ENCODE measurements around the gene E2F4. TPM values are rescaled to one million over a fixed set of nuclear protein-coding genes. Genes with fewer than 3 reads are reported as not detected.

E2F4 gene
- total and polyA plus RNA-seq, 9 of the 15 experiments (the other 6 are each of a cell fraction or from before 2014, with no cell fraction given) = 9.7 to 139 (median 106) TPM

GRCh38 chr16:67236563-67237395 is 44.8 kb downstream of the E2F4 start (continued):
- TF ChIP-seq ZNF395 (CRISPR knock-in tag; IDR thresholded peaks at IDR 0.05) = no peak
- no peak for TF ChIP-seq PRPF4 (IDR thresholded peaks at IDR 0.05; ENCODE audit: insufficient read depth, low read depth, low read length, poor library complexity, severe bottlenecking)

DNA sequence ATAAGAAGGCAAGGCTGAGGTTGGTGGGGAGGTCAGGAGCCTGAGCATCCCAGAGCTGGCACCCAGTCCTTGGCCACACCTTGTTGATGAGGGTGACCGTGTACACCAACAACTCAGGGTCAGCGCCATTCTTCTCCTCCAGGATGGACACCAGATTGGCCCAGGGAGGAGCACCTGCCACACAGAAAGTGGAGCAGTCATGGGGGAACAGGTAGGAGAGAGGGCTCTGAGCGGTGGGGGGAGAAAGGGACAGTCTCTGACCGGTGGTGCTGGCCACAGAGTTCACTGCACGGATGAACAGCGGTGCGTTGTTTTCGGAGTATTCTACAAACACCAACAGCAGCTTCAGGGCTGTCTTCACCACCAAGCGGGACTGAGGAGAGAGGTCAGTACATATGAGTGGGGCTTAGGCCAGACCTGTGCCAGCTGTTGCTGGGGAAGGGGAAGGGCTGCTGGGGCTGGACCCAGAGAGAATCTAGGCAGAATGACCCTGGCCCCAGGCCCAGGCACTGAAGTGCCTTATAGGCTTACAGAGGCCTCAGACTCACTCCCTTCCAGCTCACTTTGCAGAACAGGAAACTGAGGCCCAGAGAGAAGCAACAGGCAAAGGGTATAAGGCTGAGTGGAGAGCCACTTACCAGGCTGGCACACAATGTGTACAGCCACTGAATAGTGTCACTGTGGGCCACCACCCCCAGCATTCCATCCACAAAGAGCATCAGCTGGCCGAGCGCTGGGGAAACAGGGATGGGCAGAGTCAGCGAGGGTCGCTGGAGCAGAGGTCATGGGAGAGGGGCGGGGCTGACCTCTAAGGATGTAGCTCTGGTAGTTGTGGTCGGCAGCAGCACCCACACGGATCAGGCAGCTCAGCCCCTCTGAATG is 45.7 kb downstream of the E2F4 start:
- 76% methylated on average over 14 of the region's 16 CpGs for WGBS (ENCODE audit: insufficient coverage, low coverage, missing lambda C conversion rate)

More for the DNA sequence above, 45.7 kb downstream of the E2F4 start:
- Histone ChIP-seq H3K4me2 (ENCODE audit: insufficient read depth, low read length) (no peak overlapping the region), H3K36me3 (ENCODE audit: control insufficient read depth, insufficient read depth, low read length) (peaks cover 84% of the 10 kb centered on the region; the same call in 2 of the 3 replicates), H3K9me3 (replicated peaks; ENCODE audit: control insufficient read depth, insufficient read depth, low read depth, low read length) (no peaks in the 10 kb centered on the region), H3K27ac (ENCODE audit: extremely low read depth, low read depth, low read length) (no peak overlapping the region), H2AFZ (ENCODE audit: low read depth, low read length) (no peak overlapping the region), H3K9ac (ENCODE audit: insufficient read depth in 1 of 2, low read depth in 2 of 2, low read length in 2 of 2) (no peak overlapping the region), H3K9me1 (ENCODE audit: control insufficient read depth, insufficient read depth, low read length) (no peaks in the 10 kb centered on the region), H4K20me1 (replicated peaks; ENCODE audit: control insufficient read depth, insufficient read depth, low read length) (peaks cover 4% of the 10 kb centered on the region), H3K4me3 (no peak overlapping the region), H3K27me3 (ENCODE audit: control insufficient read depth in 2 of 2, insufficient read depth in 2 of 2, low read length in 2 of 2) (no peaks in the 10 kb centered on the region), H3K4me1 (replicated peaks in 1 of 2; ENCODE audit: control insufficient read depth in 2 of 2, insufficient read depth in 2 of 2, low read length in 2 of 2) (peaks cover 36 to 49% of the 10 kb centered on the region in 2 experiments), H3K79me2 (ENCODE audit: control insufficient read depth, insufficient read depth, low read length) (peaks cover 41% of the 10 kb centered on the region)
- in situ Hi-C loops (cut with MboI) (no loop called here), intact Hi-C loops (cut with micrococcal nuclease) (loop anchor here (5.0 kb wide), 1 partner anchor 40 kb away; the partner anchor contains the start of gene PLEKHG4)
- TF ChIP-seq PURB (CRISPR knock-in tag; IDR thresholded peaks at IDR 0.05; ENCODE audit: low read depth) (no peak), RB1 (IDR thresholded peaks at IDR 0.05; ENCODE audit: low read depth) (no peak), FOXA1 (IDR thresholded peaks at IDR 0.05; ENCODE audit: borderline replicate concordance) (no peak), ZNF76 (CRISPR knock-in tag; IDR thresholded peaks at IDR 0.05; ENCODE audit: borderline replicate concordance) (no peak), NBN (IDR thresholded peaks at IDR 0.05; ENCODE audit: low read depth) (no peak), TEAD2 (tag; IDR thresholded peaks at IDR 0.05) (no peak), ZNF589 (CRISPR knock-in tag; IDR thresholded peaks at IDR 0.05; ENCODE audit: low read depth) (no peak), ETS2 (tag; IDR thresholded peaks at IDR 0.05; ENCODE audit: borderline replicate concordance, poor library complexity, severe bottlenecking) (no peak), XRCC3 (IDR thresholded peaks at IDR 0.05) (no peak)
- ChIA-PET POLR2A (interaction anchor here (0.6 to 4.3 kb wide), 4 partner anchors 10 to 360 kb away, joined by 3 to 31 read pairs (median 4); partner anchors contain the start of genes FHOD1, SLC9A5 and TMEM208), CTCF (ENCODE audit: low intra/inter-chr PET ratio) (no interaction called here)
- DNase-seq (ENCODE audit: extremely low read depth in 1 of 4, low spot score in 3 of 4) (no peak), ATAC-seq (no peak), FAIRE-seq (no peak)
- BruUV-seq (replicated peaks) = no TSS peak
